Measurements from ENCODE around the gene ZBTB25.

Gene ZBTB25

GRCh38 chr14:64401949-64402348 is 101.7 kb downstream of the ZBTB25 start:
- no peak for DNase-seq (ENCODE audit: extremely low read depth in 1 of 2, low read depth in 1 of 2)

DNA sequence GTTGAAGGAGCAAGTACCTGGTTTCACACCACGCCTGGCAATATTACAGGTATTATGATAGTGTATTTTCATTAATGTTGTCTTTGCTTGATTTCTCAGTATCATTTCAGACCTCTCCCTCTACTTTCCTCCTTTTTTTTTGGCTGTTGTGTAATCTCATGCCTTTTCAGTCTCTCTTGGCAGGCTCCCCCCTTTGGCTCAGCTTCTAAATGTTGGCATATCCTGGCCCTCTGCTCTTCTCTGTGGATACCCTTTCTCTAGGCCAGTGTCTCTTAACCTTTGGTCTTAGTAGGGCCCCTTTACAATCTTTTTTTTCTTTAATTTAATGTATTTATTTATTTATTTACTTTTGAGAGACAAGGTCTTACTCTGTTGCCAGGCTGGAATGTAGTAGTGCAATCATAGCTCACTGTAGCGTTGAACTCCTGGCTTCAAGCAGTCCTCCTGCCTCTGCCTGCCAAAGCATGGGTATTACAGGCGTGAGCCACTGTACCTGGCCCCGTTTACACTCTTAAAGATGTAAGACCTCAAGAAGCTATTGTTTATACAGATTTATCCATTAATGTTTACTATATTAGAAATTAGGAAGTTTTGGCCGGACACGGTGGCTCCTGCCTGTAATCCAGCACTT is 102.7 kb downstream of the ZBTB25 start:
- DNase-seq (ENCODE audit: extremely low read depth in 1 of 2, low read depth in 1 of 2), result no peak

All from activated CD8-positive, alpha-beta memory T cell treated with anti-CD3 and anti-CD28 coated beads for 1 hour (primary cell).